Liver (tissue), 9 donors: ENCODE measurements around the gene HPCAL1. TPM values are rescaled to one million over a fixed set of nuclear protein-coding genes. Genes with fewer than 3 reads are reported as not detected.

Experiments
- DNase-seq: peaks from one replicate; pipeline ENCODE4 v3.0.0-alpha.2; 2017; ENCODE audit warnings: low spot score
- H3K27ac ChIP-seq, 2 donors: one replicate each; pipeline ENCODE4 v1.7.0; 2013; ENCODE audit warnings: inconsistent platforms in 2 of 2, low read length in 2 of 2, control low read depth in 1 of 2, low read depth in 1 of 2, mild to moderate bottlenecking in 1 of 2
- H3K27me3 ChIP-seq, 4 donors: one replicate each; pipeline versions ENCODE4 v1.6.1 to v1.7.0; 2013; ENCODE audit warnings: low read length in 3 of 4, inconsistent platforms in 1 of 4, mild to moderate bottlenecking in 1 of 4, moderate library complexity in 1 of 4; ENCODE audit not compliant: control insufficient read depth in 4 of 4, insufficient read depth in 4 of 4
- H3K36me3 ChIP-seq, 4 donors: one replicate each; pipeline versions ENCODE4 v1.6.1 to v1.7.0; 2013; ENCODE audit warnings: low read length in 3 of 4, mild to moderate bottlenecking in 3 of 4, low read depth in 1 of 4, moderate library complexity in 1 of 4; ENCODE audit not compliant: control insufficient read depth in 4 of 4, insufficient read depth in 3 of 4
- H3K4me1 ChIP-seq, 4 donors: one replicate each; pipeline versions ENCODE4 v1.6.1 to v1.7.0; 2013; ENCODE audit warnings: low read length in 3 of 4, mild to moderate bottlenecking in 3 of 4, moderate library complexity in 1 of 4; ENCODE audit not compliant: control insufficient read depth in 4 of 4, insufficient read depth in 4 of 4
- H3K4me3 ChIP-seq, 3 donors: one replicate each; pipeline versions ENCODE4 v1.6.1 to v1.7.0; 2013; ENCODE audit warnings: low read length in 3 of 3, control low read depth in 1 of 3, low read depth in 1 of 3, mild to moderate bottlenecking in 1 of 3
- H3K9ac ChIP-seq, 2 donors: one replicate each; pipeline ENCODE4 v1.7.0; 2013; ENCODE audit warnings: low read length in 2 of 2, mild to moderate bottlenecking in 2 of 2, moderate library complexity in 2 of 2, control low read depth in 1 of 2, low read depth in 1 of 2
- H3K9me3 ChIP-seq, 4 donors: one replicate each; pipeline versions ENCODE4 v1.6.1 to v1.7.0; 2013; ENCODE audit warnings: low read length in 3 of 4; ENCODE audit not compliant: control insufficient read depth in 4 of 4
- ATF3 ChIP-seq: IDR thresholded peaks from 2 replicates; pipeline ENCODE4 v1.6.1; 2016; ENCODE audit warnings: antibody characterized with exemption
- CTCF ChIP-seq: fragments of 150-350 bp; IDR thresholded peaks from 2 replicates; pipeline ENCODE4 v1.5.1; 2017; ENCODE audit warnings: improper control_type of control experiment, low read depth, low read length; ENCODE audit not compliant: missing input control
- EGR1 ChIP-seq, 2 donors: IDR thresholded peaks; 2 replicates each; pipeline ENCODE4 v1.6.1; 2016 to 2018; ENCODE audit warnings: antibody characterized with exemption in 2 of 2, low read depth in 2 of 2
- FOXA1 ChIP-seq: IDR thresholded peaks from 2 replicates; pipeline ENCODE4 v1.6.1; 2016; ENCODE audit warnings: antibody characterized with exemption
- FOXA2 ChIP-seq: IDR thresholded peaks from 2 replicates; pipeline ENCODE4 v1.6.1; 2016; ENCODE audit warnings: antibody characterized with exemption
- GABPA ChIP-seq, 2 donors: IDR thresholded peaks in 1 of 2; conservative IDR thresholded peaks in 1 of 2; 2 replicates each; pipeline ENCODE4 v1.6.1; 2016; ENCODE audit warnings: antibody characterized with exemption in 2 of 2, mild to moderate bottlenecking in 1 of 2, moderate library complexity in 1 of 2
- HNF4A ChIP-seq, 2 donors: conservative IDR thresholded peaks; 2 replicates each; pipeline ENCODE4 v1.6.1; 2016; ENCODE audit warnings: antibody characterized with exemption in 2 of 2, mild to moderate bottlenecking in 2 of 2
- HNF4G ChIP-seq: IDR thresholded peaks from 2 replicates; pipeline ENCODE4 v1.6.1; 2016; ENCODE audit warnings: antibody characterized with exemption
- JUND ChIP-seq, 2 donors: IDR thresholded peaks; 2 replicates each; pipeline ENCODE4 v1.6.1; 2016; ENCODE audit warnings: antibody characterized with exemption in 2 of 2
- MAX ChIP-seq: IDR thresholded peaks from 2 replicates; pipeline ENCODE4 v1.6.1; 2016; ENCODE audit warnings: antibody characterized with exemption
- NR2F2 ChIP-seq: IDR thresholded peaks from 2 replicates; pipeline ENCODE4 v1.6.1; 2016; ENCODE audit warnings: antibody characterized with exemption
- RAD21 ChIP-seq, 2 donors: IDR thresholded peaks; 2 replicates each; pipeline ENCODE4 v1.6.1; 2016; ENCODE audit warnings: antibody characterized with exemption in 2 of 2, mild to moderate bottlenecking in 2 of 2
- RXRA ChIP-seq, 2 donors: IDR thresholded peaks; 2 replicates each; pipeline ENCODE4 v1.6.1; 2017 to 2018; ENCODE audit warnings: antibody characterized with exemption in 2 of 2, mild to moderate bottlenecking in 1 of 2
- SP1 ChIP-seq: IDR thresholded peaks from 2 replicates; pipeline ENCODE4 v1.6.1; 2018; ENCODE audit warnings: antibody characterized with exemption, mild to moderate bottlenecking
- TAF1 ChIP-seq: conservative IDR thresholded peaks from 2 replicates; pipeline ENCODE4 v1.6.1; 2016; ENCODE audit warnings: antibody characterized with exemption, mild to moderate bottlenecking
- YY1 ChIP-seq: IDR thresholded peaks from 2 replicates; pipeline ENCODE4 v1.6.1; 2016; ENCODE audit warnings: antibody characterized with exemption, mild to moderate bottlenecking
- WGBS: extraction: QIAGEN DNeasy Blood & Tissue Kit; methylation state at CpG from one replicate; pipeline ENCODE4 v1.1.7; 2013; 5-methylcytosine and 5-hydroxymethylcytosine counted together
- polyA plus RNA-seq, 2 donors: library from polyadenylated mRNA; stranded (reverse) in 1 of 2; unstranded in 1 of 2; fragments of 200-250 nt in 1 of 2; fragments of >200 nt in 1 of 2; fragmentation: Nextera tagmentation in 1 of 2; extraction: Ambion mirVana in 1 of 2; gene quantifications; one replicate each; pipeline versions ENCODE4 v1.2.1 to v1.2.3, GENCODE V29; 2013 to 2015
- total RNA-seq, 2 donors: library from RNA; depleted of rRNA; stranded (reverse); fragments of >200 nt; gene quantifications; one replicate each; pipeline ENCODE4 v1.2.3, GENCODE V29; 2014
- TF ChIP-seq, protein P1 (sequence below): IDR thresholded peaks from 2 replicates; pipeline ENCODE4 v1.6.1; 2016; ENCODE audit warnings: antibody characterized with exemption
- TF ChIP-seq, protein P2 (sequence below): IDR thresholded peaks from 2 replicates; pipeline ENCODE4 v1.6.1; 2016; ENCODE audit warnings: antibody characterized with exemption, mild to moderate bottlenecking
- donor health status: healthy.
- donor health status: healthy.
- donor health status: healthy.
- donor health status: healthy.
- donor health status: healthy.

HPCAL1 gene
- total and polyA plus RNA-seq, 4 donors: 17.3 to 27.9 (median 22.9) TPM

DNA sequence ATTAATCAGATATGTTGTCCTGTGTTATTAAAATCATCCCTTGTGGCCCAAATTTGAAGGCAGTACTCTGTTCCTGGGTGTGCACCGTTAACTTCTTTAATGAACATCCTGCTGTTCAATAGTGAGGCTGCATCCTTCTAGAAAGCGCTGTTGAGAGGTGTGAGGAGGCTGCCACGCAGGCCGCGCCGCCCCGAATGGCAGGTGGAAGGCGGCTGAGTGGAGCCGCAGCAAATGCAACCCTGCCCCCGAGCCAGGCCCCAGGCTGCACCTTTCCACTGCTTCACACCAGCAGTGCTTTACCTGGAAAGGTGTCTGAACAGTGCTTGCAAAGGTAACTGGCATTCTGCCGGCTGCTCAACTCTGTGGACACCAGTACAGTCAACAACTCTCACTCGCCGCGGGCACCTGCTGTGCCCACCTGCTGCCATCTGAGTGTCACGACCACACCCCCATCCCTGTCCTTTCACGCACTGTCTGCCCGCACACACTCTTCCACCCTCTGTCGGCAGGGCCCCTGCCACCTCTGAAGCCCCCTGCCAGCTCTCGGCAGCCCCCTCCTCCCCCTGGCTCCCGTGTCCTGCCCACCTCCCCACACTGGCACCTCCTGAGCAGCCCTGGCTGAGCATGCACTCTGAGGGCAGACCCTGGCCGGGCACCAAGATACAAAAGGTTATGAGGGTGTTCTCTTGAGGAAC lies 74.5 kb downstream of the HPCAL1 start:
- no peak for DNase-seq
- no peaks in the 10 kb centered on the region for H3K9me3 ChIP-seq
- H3K27me3 ChIP-seq: no peaks in the 10 kb centered on the region
- peaks cover 0 to 20% (median 7%) of the 10 kb centered on the region in 4 donors for H3K4me1 ChIP-seq
- peaks cover 0 to 2% (median 0%) of the 10 kb centered on the region in 4 donors for H3K36me3 ChIP-seq
- 93% methylated on average over 21 of the region's 21 CpGs for WGBS
- no peak overlapping the region for H3K27ac ChIP-seq
- H3K9ac ChIP-seq: no peak overlapping the region
- TF ChIP-seq RXRA (IDR thresholded peaks at IDR 0.05): no peak
- TF ChIP-seq CTCF: no peak
- TF ChIP-seq, protein P1, sequence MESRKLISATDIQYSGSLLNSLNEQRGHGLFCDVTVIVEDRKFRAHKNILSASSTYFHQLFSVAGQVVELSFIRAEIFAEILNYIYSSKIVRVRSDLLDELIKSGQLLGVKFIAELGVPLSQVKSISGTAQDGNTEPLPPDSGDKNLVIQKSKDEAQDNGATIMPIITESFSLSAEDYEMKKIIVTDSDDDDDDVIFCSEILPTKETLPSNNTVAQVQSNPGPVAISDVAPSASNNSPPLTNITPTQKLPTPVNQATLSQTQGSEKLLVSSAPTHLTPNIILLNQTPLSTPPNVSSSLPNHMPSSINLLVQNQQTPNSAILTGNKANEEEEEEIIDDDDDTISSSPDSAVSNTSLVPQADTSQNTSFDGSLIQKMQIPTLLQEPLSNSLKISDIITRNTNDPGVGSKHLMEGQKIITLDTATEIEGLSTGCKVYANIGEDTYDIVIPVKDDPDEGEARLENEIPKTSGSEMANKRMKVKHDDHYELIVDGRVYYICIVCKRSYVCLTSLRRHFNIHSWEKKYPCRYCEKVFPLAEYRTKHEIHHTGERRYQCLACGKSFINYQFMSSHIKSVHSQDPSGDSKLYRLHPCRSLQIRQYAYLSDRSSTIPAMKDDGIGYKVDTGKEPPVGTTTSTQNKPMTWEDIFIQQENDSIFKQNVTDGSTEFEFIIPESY: no peak
- no peak for TF ChIP-seq RAD21 (IDR thresholded peaks at IDR 0.05)
- no peak for TF ChIP-seq EGR1 (IDR thresholded peaks at IDR 0.05; ENCODE audit: low read depth in 2 of 2)
- TF ChIP-seq GABPA (IDR thresholded peaks at IDR 0.05 in 1 of 2, conservative IDR thresholded peaks at IDR 0.05 in 1 of 2): no peak
- TF ChIP-seq NR2F2: no peak
- TF ChIP-seq, protein P2, sequence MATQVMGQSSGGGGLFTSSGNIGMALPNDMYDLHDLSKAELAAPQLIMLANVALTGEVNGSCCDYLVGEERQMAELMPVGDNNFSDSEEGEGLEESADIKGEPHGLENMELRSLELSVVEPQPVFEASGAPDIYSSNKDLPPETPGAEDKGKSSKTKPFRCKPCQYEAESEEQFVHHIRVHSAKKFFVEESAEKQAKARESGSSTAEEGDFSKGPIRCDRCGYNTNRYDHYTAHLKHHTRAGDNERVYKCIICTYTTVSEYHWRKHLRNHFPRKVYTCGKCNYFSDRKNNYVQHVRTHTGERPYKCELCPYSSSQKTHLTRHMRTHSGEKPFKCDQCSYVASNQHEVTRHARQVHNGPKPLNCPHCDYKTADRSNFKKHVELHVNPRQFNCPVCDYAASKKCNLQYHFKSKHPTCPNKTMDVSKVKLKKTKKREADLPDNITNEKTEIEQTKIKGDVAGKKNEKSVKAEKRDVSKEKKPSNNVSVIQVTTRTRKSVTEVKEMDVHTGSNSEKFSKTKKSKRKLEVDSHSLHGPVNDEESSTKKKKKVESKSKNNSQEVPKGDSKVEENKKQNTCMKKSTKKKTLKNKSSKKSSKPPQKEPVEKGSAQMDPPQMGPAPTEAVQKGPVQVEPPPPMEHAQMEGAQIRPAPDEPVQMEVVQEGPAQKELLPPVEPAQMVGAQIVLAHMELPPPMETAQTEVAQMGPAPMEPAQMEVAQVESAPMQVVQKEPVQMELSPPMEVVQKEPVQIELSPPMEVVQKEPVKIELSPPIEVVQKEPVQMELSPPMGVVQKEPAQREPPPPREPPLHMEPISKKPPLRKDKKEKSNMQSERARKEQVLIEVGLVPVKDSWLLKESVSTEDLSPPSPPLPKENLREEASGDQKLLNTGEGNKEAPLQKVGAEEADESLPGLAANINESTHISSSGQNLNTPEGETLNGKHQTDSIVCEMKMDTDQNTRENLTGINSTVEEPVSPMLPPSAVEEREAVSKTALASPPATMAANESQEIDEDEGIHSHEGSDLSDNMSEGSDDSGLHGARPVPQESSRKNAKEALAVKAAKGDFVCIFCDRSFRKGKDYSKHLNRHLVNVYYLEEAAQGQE: no peak
- TF ChIP-seq FOXA1: no peak
- no peak for TF ChIP-seq ATF3
- no peak for TF ChIP-seq HNF4A (conservative IDR thresholded peaks at IDR 0.05)
- no peak for TF ChIP-seq HNF4G
- no peak for TF ChIP-seq MAX
- no peak for TF ChIP-seq FOXA2
- TF ChIP-seq TAF1: no peak
- TF ChIP-seq YY1: no peak
- no peak for TF ChIP-seq JUND (IDR thresholded peaks at IDR 0.05)
- no peak for TF ChIP-seq SP1
- no peak overlapping the region for H3K4me3 ChIP-seq
